Lower lobe of right lung (tissue), 2 donors: ENCODE results near the gene LIN7C. TPM values are rescaled to one million over a fixed set of nuclear protein-coding genes. Genes with fewer than 3 reads are reported as not detected.

Source experiments
- ATAC-seq, 2 donors: fragments of 200-7000 bp; cut with Tn5 transposase; one replicate each; pipeline ENCODE4 v1.9.1; 2020 to 2022; ENCODE audit warnings: mild to moderate bottlenecking in 2 of 2, moderate library complexity in 2 of 2
- DNase-seq: peaks from one replicate; pipeline ENCODE4 v3.0.0-alpha.2; 2020
- H3K27ac ChIP-seq: fragments of 200-600 bp; one replicate; pipeline ENCODE4 v1.8.0; 2022
- H3K27me3 ChIP-seq: fragments of 200-600 bp; one replicate; pipeline ENCODE4 v1.8.0; 2022; ENCODE audit warnings: low read depth
- H3K36me3 ChIP-seq: fragments of 200-600 bp; one replicate; pipeline ENCODE4 v1.8.0; 2022; ENCODE audit warnings: mild to moderate bottlenecking
- H3K4me1 ChIP-seq: fragments of 200-600 bp; one replicate; pipeline ENCODE4 v1.8.0; 2022
- H3K4me3 ChIP-seq: fragments of 200-600 bp; one replicate; pipeline ENCODE4 v1.8.0; 2022; ENCODE audit warnings: mild to moderate bottlenecking
- H3K9me3 ChIP-seq: fragments of 200-600 bp; one replicate; pipeline ENCODE4 v1.8.0; 2022
- CTCF ChIP-seq: fragments of 200-600 bp; IDR thresholded peaks from one replicate; pipeline ENCODE4 v1.8.0; 2022; ENCODE audit warnings: antibody characterized with exemption, mild to moderate bottlenecking
- intact Hi-C: fragments of 100-400 bp; cut with DNase I; formaldehyde crosslinking; loops from one replicate; pipeline ENCODE4 v1.11.0; 2022
- total RNA-seq: library from RNA; stranded (reverse); fragmentation: NEBNext Ultra II Directional; extraction: Animal tissue kit (Norgen Biotek cat#: 25700); gene quantifications from one replicate; pipeline ENCODE4 v1.2.1, GENCODE V29; 2021
- donor health status: DM: no; HTN: yes; CAD: no; lungs with severe emphysema.

The LIN7C gene
- total RNA-seq, 1 donor from 2014 or later: 33.6 TPM

GRCh38 chr11:27501100-27501499 is 5.5 kb downstream of the LIN7C start:
- no peaks in the 10 kb centered on the region for H3K9me3 ChIP-seq
- H3K36me3 ChIP-seq: peaks cover 51% of the 10 kb centered on the region
- ATAC-seq (no peak), DNase-seq (no peak)
- H3K27me3 ChIP-seq: no peaks in the 10 kb centered on the region
- H3K4me3 ChIP-seq: no peak overlapping the region
- intact Hi-C loops: no loop called here
- no peak overlapping the region for H3K27ac ChIP-seq
- TF ChIP-seq CTCF: no peak
- peaks cover 42% of the 10 kb centered on the region for H3K4me1 ChIP-seq

- peaks cover 71% of the 10 kb centered on the region for H3K36me3 ChIP-seq
- TF ChIP-seq CTCF: no peak
- H3K9me3 ChIP-seq: no peaks in the 10 kb centered on the region
- intact Hi-C loops: no loop called here
- no peaks in the 10 kb centered on the region for H3K27me3 ChIP-seq
- no peak for DNase-seq
- no peak overlapping the region for H3K27ac ChIP-seq
- H3K4me3 ChIP-seq: no peak overlapping the region
- peaks cover 23% of the 10 kb centered on the region for H3K4me1 ChIP-seq
- no peak for ATAC-seq
Measured at GRCh38 chr11:27497911-27498310, 8.7 kb downstream of the LIN7C start.

GRCh38 chr11:27497284-27497866 is 9.2 kb downstream of the LIN7C start:
- TF ChIP-seq CTCF: peak; percentile 31
- Histone ChIP-seq H3K27ac (no peak overlapping the region), H3K36me3 (peaks cover 76% of the 10 kb centered on the region), H3K9me3 (no peaks in the 10 kb centered on the region), H3K4me1 (peaks cover 19% of the 10 kb centered on the region), H3K27me3 (no peaks in the 10 kb centered on the region), H3K4me3 (no peak overlapping the region)
- intact Hi-C loops: no loop called here
- ATAC-seq (no peak), DNase-seq (no peak)

- Histone ChIP-seq H3K27me3 (no peaks in the 10 kb centered on the region), H3K4me1 (peaks cover 13% of the 10 kb centered on the region), H3K4me3 (no peak overlapping the region), H3K9me3 (no peaks in the 10 kb centered on the region), H3K27ac (no peak overlapping the region), H3K36me3 (peaks cover 81% of the 10 kb centered on the region)
- intact Hi-C loops: no loop called here
- DNase-seq (no peak), ATAC-seq (no peak)
- no peak for TF ChIP-seq CTCF
Measured at GRCh38 chr11:27496461-27496860, 10.1 kb downstream of the LIN7C start.

- Histone ChIP-seq H3K36me3 (peaks cover 81% of the 10 kb centered on the region), H3K4me1 (peaks cover 13% of the 10 kb centered on the region), H3K4me3 (no peak overlapping the region), H3K27me3 (no peaks in the 10 kb centered on the region), H3K9me3 (no peaks in the 10 kb centered on the region), H3K27ac (no peak overlapping the region)
- intact Hi-C loops: no loop called here
- ATAC-seq: no peak
- no peak for TF ChIP-seq CTCF
- DNase-seq: no peak
Measured at GRCh38 chr11:27495710-27496300, 10.8 kb downstream of the LIN7C start.
